Astrocyte (in vitro differentiated cells and primary cell): Measurements from ENCODE around the gene ZDHHC8.

ENCODE experiments used
- EZH2 ChIP-seq: IDR thresholded peaks from 2 replicates; pipeline ENCODE4 v1.6.1; 2012; ENCODE audit warnings: mild to moderate bottlenecking, low read length, inconsistent platforms; ENCODE audit not compliant: insufficient read depth
- TF ChIP-seq, protein P1 (sequence below): IDR thresholded peaks from 2 replicates; pipeline ENCODE4 v1.5.1; 2011; ENCODE audit warnings: low read depth, mild to moderate bottlenecking, inconsistent platforms, low read length, moderate library complexity; ENCODE audit not compliant: insufficient read depth

DNA sequence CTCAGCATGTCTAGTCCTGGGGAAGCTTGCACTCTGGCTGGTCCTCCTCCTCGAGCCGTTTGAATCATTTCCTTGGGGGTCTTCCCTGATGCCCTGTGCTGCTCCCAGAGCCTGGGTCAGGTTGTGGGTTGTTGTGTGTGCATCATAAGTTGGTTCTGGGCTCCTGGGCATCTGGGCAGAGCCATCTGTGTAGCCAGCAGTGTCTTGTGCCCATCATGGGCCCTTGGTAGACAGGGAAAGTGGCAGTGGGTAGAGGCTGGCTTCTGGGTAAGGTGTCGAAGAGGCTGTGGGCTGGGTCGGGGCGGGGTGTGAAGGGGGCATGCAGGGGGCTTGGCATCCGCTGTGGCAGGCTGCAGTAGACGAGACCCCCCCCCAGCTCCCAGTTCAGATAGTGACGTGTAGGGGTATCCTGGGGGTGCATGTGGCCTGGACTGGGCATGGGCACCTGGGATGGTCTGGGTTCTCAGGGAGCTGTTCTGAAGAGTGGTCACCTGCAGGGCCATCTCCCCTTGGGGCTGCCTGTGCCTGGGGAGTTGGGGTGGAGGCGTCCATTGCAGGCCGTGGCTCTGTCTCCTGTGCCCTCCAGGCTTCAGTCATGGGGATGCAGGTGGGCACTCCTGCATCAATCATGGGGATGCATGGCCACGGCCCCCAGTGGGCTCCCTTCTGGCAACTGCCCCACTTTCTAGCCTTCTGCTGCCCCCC lies 7.4 kb upstream of the ZDHHC8 start:
- no peak for TF ChIP-seq EZH2
- TF ChIP-seq, protein P1, sequence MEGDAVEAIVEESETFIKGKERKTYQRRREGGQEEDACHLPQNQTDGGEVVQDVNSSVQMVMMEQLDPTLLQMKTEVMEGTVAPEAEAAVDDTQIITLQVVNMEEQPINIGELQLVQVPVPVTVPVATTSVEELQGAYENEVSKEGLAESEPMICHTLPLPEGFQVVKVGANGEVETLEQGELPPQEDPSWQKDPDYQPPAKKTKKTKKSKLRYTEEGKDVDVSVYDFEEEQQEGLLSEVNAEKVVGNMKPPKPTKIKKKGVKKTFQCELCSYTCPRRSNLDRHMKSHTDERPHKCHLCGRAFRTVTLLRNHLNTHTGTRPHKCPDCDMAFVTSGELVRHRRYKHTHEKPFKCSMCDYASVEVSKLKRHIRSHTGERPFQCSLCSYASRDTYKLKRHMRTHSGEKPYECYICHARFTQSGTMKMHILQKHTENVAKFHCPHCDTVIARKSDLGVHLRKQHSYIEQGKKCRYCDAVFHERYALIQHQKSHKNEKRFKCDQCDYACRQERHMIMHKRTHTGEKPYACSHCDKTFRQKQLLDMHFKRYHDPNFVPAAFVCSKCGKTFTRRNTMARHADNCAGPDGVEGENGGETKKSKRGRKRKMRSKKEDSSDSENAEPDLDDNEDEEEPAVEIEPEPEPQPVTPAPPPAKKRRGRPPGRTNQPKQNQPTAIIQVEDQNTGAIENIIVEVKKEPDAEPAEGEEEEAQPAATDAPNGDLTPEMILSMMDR: no peak
